B cell (primary cell): ENCODE data around the gene CUTA.

Experiments used
- CTCF ChIP-seq: fragments of 200-600 bp; IDR thresholded peaks from one replicate; pipeline ENCODE4 v1.8.0; 2022; ENCODE audit warnings: antibody characterized with exemption, mild to moderate bottlenecking
- EZH2 ChIP-seq: IDR thresholded peaks from 2 replicates; pipeline ENCODE4 v1.6.1; 2012; ENCODE audit warnings: borderline replicate concordance, low read depth, mild to moderate bottlenecking, moderate library complexity, low read length; ENCODE audit not compliant: insufficient read depth, poor library complexity, severe bottlenecking

- TF ChIP-seq CTCF (no peak), EZH2 (no peak)
Measured at GRCh38 chr6:33419580-33420490, 1.9 kb upstream of the CUTA start, which contains the start of gene SYNGAP1.
